Measurements from ENCODE around the gene PODXL. TPM values are rescaled to one million over a fixed set of nuclear protein-coding genes. Genes with fewer than 3 reads are reported as not detected.

Gene PODXL
- total and polyA plus RNA-seq, 4 donors: 1.2 to 3.6 (median 1.6) TPM

GRCh38 chr7:131524115-131524514 lies 32.3 kb downstream of the PODXL start:
- Histone ChIP-seq H3K27ac (ENCODE audit: low read depth in 1 of 2, low read length in 2 of 2) (no peak overlapping the region), H3K4me1 (ENCODE audit: control insufficient read depth in 4 of 4, insufficient read depth in 4 of 4, low read length in 3 of 4) (peaks cover 0 to 4% (median 0%) of the 10 kb centered on the region in 4 donors), H3K27me3 (ENCODE audit: control insufficient read depth in 4 of 4, insufficient read depth in 4 of 4, low read length in 3 of 4) (no peaks in the 10 kb centered on the region), H3K9me3 (ENCODE audit: control insufficient read depth in 4 of 4, low read length in 3 of 4) (no peaks in the 10 kb centered on the region), H3K4me3 (ENCODE audit: low read depth in 1 of 3, low read length in 3 of 3) (no peak overlapping the region), H3K36me3 (ENCODE audit: control insufficient read depth in 4 of 4, insufficient read depth in 3 of 4, low read depth in 1 of 4, low read length in 3 of 4) (no peaks in the 10 kb centered on the region), H3K9ac (ENCODE audit: low read depth in 1 of 2, low read length in 2 of 2) (no peak overlapping the region)
- no peak for DNase-seq (ENCODE audit: low spot score)
- TF ChIP-seq, protein P1, sequence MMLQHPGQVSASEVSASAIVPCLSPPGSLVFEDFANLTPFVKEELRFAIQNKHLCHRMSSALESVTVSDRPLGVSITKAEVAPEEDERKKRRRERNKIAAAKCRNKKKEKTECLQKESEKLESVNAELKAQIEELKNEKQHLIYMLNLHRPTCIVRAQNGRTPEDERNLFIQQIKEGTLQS (IDR thresholded peaks at IDR 0.05): no peak
- TF ChIP-seq HNF4G (IDR thresholded peaks at IDR 0.05) (no peak), RXRA (IDR thresholded peaks at IDR 0.05) (no peak), FOXA2 (IDR thresholded peaks at IDR 0.05) (no peak)
- WGBS: 37% methylated on average over 2 of the region's 2 CpGs

DNA sequence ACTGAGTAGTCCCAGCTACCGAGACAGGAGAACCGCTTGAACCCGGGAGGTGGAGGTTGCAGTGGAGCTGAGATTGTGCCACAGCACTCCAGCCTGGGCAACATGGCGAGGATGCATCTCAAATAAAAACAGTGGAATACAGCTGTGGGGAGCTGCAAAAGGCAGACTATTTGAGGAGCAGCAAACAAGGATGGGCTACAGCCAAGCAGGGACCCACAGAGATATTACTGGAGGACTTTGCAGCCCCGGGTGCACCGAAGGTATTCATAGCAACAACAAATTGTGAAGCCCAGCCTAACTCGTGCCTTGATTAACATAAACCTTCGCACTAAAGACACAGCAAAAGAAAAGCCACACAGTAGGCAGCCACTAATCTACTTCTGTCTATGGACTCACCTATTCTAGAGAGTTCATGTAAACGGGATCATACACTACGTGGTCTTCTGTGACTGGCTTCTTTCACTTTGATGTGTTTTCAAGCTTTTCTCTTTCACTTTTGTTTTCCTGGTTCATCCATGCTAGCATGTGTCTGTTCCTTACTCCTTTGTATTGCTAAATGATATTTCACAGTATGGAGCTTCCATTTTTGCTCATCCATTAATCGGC lies 34.0 kb downstream of the PODXL start:
- WGBS: 74% methylated on average over 11 of the region's 11 CpGs
- Histone ChIP-seq H3K4me3 (ENCODE audit: low read depth in 1 of 3, low read length in 3 of 3) (peak overlapping the region; percentile 9 to 29 (median 27)), H3K36me3 (ENCODE audit: control insufficient read depth in 4 of 4, insufficient read depth in 3 of 4, low read depth in 1 of 4, low read length in 3 of 4) (no peaks in the 10 kb centered on the region), H3K9me3 (ENCODE audit: control insufficient read depth in 4 of 4, low read length in 3 of 4) (no peaks in the 10 kb centered on the region), H3K4me1 (ENCODE audit: control insufficient read depth in 4 of 4, insufficient read depth in 4 of 4, low read length in 3 of 4) (peaks cover 0 to 4% (median 0%) of the 10 kb centered on the region in 4 donors), H3K27ac (ENCODE audit: low read depth in 1 of 2, low read length in 2 of 2) (peak overlapping the region in 1 of 2 donors; percentile 42), H3K9ac (ENCODE audit: low read depth in 1 of 2, low read length in 2 of 2) (no peak overlapping the region), H3K27me3 (ENCODE audit: control insufficient read depth in 4 of 4, insufficient read depth in 4 of 4, low read length in 3 of 4) (no peaks in the 10 kb centered on the region)
- no peak for DNase-seq (ENCODE audit: low spot score)
- no peak for TF ChIP-seq REST (IDR thresholded peaks at IDR 0.05)
- no peak for TF ChIP-seq EGR1 (IDR thresholded peaks at IDR 0.05; ENCODE audit: low read depth in 2 of 2)
- no peak for TF ChIP-seq NR2F2 (IDR thresholded peaks at IDR 0.05)
- TF ChIP-seq, protein P1 (IDR thresholded peaks at IDR 0.05): no peak
- no peak for TF ChIP-seq CTCF (IDR thresholded peaks at IDR 0.05; ENCODE audit: low read depth, low read length, missing input control)
- TF ChIP-seq SP1 (IDR thresholded peaks at IDR 0.05): no peak
- TF ChIP-seq FOXA1 (IDR thresholded peaks at IDR 0.05): no peak

GRCh38 chr7:131521651-131522163 lies 34.7 kb downstream of the PODXL start:
- Histone ChIP-seq H3K27ac (ENCODE audit: low read depth in 1 of 2, low read length in 2 of 2) (no peak overlapping the region), H3K27me3 (ENCODE audit: control insufficient read depth in 4 of 4, insufficient read depth in 4 of 4, low read length in 3 of 4) (no peaks in the 10 kb centered on the region), H3K9me3 (ENCODE audit: control insufficient read depth in 4 of 4, low read length in 3 of 4) (no peaks in the 10 kb centered on the region), H3K36me3 (ENCODE audit: control insufficient read depth in 4 of 4, insufficient read depth in 3 of 4, low read depth in 1 of 4, low read length in 3 of 4) (no peaks in the 10 kb centered on the region), H3K9ac (ENCODE audit: low read depth in 1 of 2, low read length in 2 of 2) (no peak overlapping the region), H3K4me3 (ENCODE audit: low read depth in 1 of 3, low read length in 3 of 3) (no peak overlapping the region), H3K4me1 (ENCODE audit: control insufficient read depth in 4 of 4, insufficient read depth in 4 of 4, low read length in 3 of 4) (peaks cover 0 to 4% (median 0%) of the 10 kb centered on the region in 4 donors)
- DNase-seq (ENCODE audit: low spot score): no peak
- 67% methylated on average over 7 of the region's 7 CpGs for WGBS
- TF ChIP-seq RAD21 (IDR thresholded peaks at IDR 0.05) (no peak), SP1 (IDR thresholded peaks at IDR 0.05) (no peak), CTCF (IDR thresholded peaks at IDR 0.05; ENCODE audit: low read depth, low read length, missing input control) (no peak), MAX (IDR thresholded peaks at IDR 0.05) (no peak), FOXA1 (IDR thresholded peaks at IDR 0.05) (no peak)
